T follicular helper cell (primary cell): Measurements from ENCODE around the gene AGBL3.
"Not testable (repeated sequence)": the region's sequence is repeated elsewhere in the genome, so short reads cannot be mapped to it uniquely, and the experiment has no call there.

Experiments used
- DNase-seq: peaks from one replicate; pipeline ENCODE4 v3.0.0-alpha.2; 2020; ENCODE audit warnings: low read depth

The AGBL3 gene

GRCh38 chr7:135168489-135169140, 182.3 kb downstream of the AGBL3 start:
- DNase-seq, result no peak

- peak; percentile 40 for DNase-seq
These were observed 183.0 kb downstream of the AGBL3 start for GRCh38 chr7:135169141-135169963.

GRCh38 chr7:135169964-135170273, 183.6 kb downstream of the AGBL3 start:
- DNase-seq, result no peak

GRCh38 chr7:135170274-135170997, 184.1 kb downstream of the AGBL3 start, which contains the start of gene CYREN:
CYREN (minus strand) TSS chr7:135170707; CDS start chr7:135168922, 1,785 bp downstream.
- peak; percentile 78 for DNase-seq

- DNase-seq, result not testable (repeated sequence)
These were observed 184.7 kb downstream of the AGBL3 start for GRCh38 chr7:135170998-135171481.

GRCh38 chr7:135171581-135172291, 185.4 kb downstream of the AGBL3 start:
- not testable (repeated sequence) for DNase-seq

GRCh38 chr7:135173916-135174315, 187.6 kb downstream of the AGBL3 start:
- not testable (repeated sequence) for DNase-seq

- DNase-seq, result no peak
These were observed 188.6 kb downstream of the AGBL3 start for GRCh38 chr7:135174941-135175340.

GRCh38 chr7:135175931-135176330, 189.6 kb downstream of the AGBL3 start:
- no peak for DNase-seq

GRCh38 chr7:135177028-135177696, 190.9 kb downstream of the AGBL3 start:
- no peak for DNase-seq

- no peak for DNase-seq
These were observed 192.1 kb downstream of the AGBL3 start for GRCh38 chr7:135178364-135178763.

GRCh38 chr7:135179321-135179925, 193.1 kb downstream of the AGBL3 start:
- DNase-seq, result no peak

- DNase-seq, result no peak
These were observed 193.8 kb downstream of the AGBL3 start for GRCh38 chr7:135180122-135180521.

GRCh38 chr7:135181261-135181928, 195.1 kb downstream of the AGBL3 start:
- no peak for DNase-seq

GRCh38 chr7:135181929-135182678, 195.8 kb downstream of the AGBL3 start:
- DNase-seq, result no peak

GRCh38 chr7:135183478-135183877, 197.2 kb downstream of the AGBL3 start:
- DNase-seq, result no peak

GRCh38 chr7:135184254-135184841, 198.0 kb downstream of the AGBL3 start:
- no peak for DNase-seq
